K562 (cell line): ENCODE results near the gene SCIN. TPM values are rescaled to one million over a fixed set of nuclear protein-coding genes. Genes with fewer than 3 reads are reported as not detected.

Experiments
- CBX1 ChIP-seq: sonication (generic); IDR thresholded peaks from 2 replicates; pipeline ENCODE4 v1.6.1; 2016; ENCODE audit warnings: antibody characterized with exemption, low read depth, mild to moderate bottlenecking
- CHD1 ChIP-seq: fragments of 200-600 bp; sonication (generic); IDR thresholded peaks from one replicate; pipeline ENCODE4 v1.6.1; 2012; ENCODE audit warnings: mild to moderate bottlenecking, moderate library complexity, low read length, inconsistent platforms
- MYBL2 ChIP-seq, 2 experiments: fragments of 450-650 bp in 1 of 2; sonication (generic) in 1 of 2; formaldehyde crosslinking in 1 of 2; IDR thresholded peaks; 2 replicates each; pipeline versions ENCODE4 v1.6.1 to v1.8.1; 2017 to 2022; ENCODE audit warnings: borderline replicate concordance in 1 of 2, inconsistent platforms in 1 of 2, low read depth in 1 of 2, mild to moderate bottlenecking in 1 of 2, missing genetic modification reagents in 1 of 2, moderate library complexity in 1 of 2
- NFIC ChIP-seq: fragments of 450-650 bp; IDR thresholded peaks from 2 replicates; pipeline ENCODE4 v1.6.1; 2017; ENCODE audit warnings: mild to moderate bottlenecking, inconsistent platforms
- NFYB ChIP-seq: IDR thresholded peaks from 2 replicates; pipeline ENCODE4 v1.6.1; 2011; ENCODE audit warnings: mild to moderate bottlenecking, moderate library complexity; ENCODE audit not compliant: insufficient read length; ENCODE audit errors: extremely low read depth
- RAD51 ChIP-seq: fragments of 450-650 bp; IDR thresholded peaks from 2 replicates; pipeline ENCODE4 v1.7.1; 2016; ENCODE audit warnings: low read depth, mild to moderate bottlenecking, borderline replicate concordance
- RBM14 ChIP-seq: fragments of 200-400 bp; formaldehyde crosslinking; IDR thresholded peaks from 2 replicates; pipeline ENCODE4 v1.6.1; 2018; ENCODE audit warnings: low read depth, mild to moderate bottlenecking, low read length, moderate library complexity, borderline replicate concordance; ENCODE audit not compliant: insufficient read depth
- SMAD4 ChIP-seq: fragments of 250-450 bp; sonication (Bioruptor Pico); conservative IDR thresholded peaks from 2 replicates; pipeline ENCODE4 v1.8.0; 2021; ENCODE audit warnings: inconsistent platforms, mild to moderate bottlenecking, moderate library complexity
- SRF ChIP-seq, 2 experiments: fragments of 250-450, 450-650 bp in 1 of 2; sonication (Bioruptor Pico) in 1 of 2; sonication (generic) in 1 of 2; formaldehyde crosslinking; IDR thresholded peaks; 2 replicates each; pipeline versions ENCODE4 v1.5.0 to v1.5.1; 2020 to 2022; ENCODE audit warnings: mild to moderate bottlenecking in 1 of 2, missing genetic modification reagents in 1 of 2
- TAF9B ChIP-seq: fragments of 450-650 bp; IDR thresholded peaks from 2 replicates; pipeline ENCODE4 v1.6.1; 2018; ENCODE audit warnings: mild to moderate bottlenecking; ENCODE audit not compliant: partially characterized antibody
- ZNF24 ChIP-seq: fragments of 450-650 bp; IDR thresholded peaks from 2 replicates; pipeline ENCODE4 v1.6.1; 2016
- ZNF263 ChIP-seq: sonication (generic); formaldehyde crosslinking; IDR thresholded peaks from 2 replicates; pipeline ENCODE4 v1.8.0; 2022; ENCODE audit warnings: mild to moderate bottlenecking, missing genetic modification reagents, borderline replicate concordance
- ZNF316 ChIP-seq: fragments of 450-650 bp; IDR thresholded peaks from 2 replicates; pipeline ENCODE4 v1.6.1; 2016
- ZNF41 ChIP-seq: fragments of 250-450 bp; sonication (Bioruptor Pico); conservative IDR thresholded peaks from 2 replicates; pipeline ENCODE4 v1.4.0; 2020; ENCODE audit warnings: mild to moderate bottlenecking
- polyA plus RNA-seq, 8 experiments: library from polyadenylated mRNA; depleted of rRNA in 4 of 8; stranded (reverse) in 5 of 8; unstranded in 3 of 8; fragments of >200 nt; fragmentation: Nextera tagmentation in 2 of 8; fragmentation: Illumina TruSeq in 1 of 8; extraction: Ambion mirVana in 2 of 8; extraction: Trizol in 1 of 8; gene quantifications; 2 replicates each; pipeline versions ENCODE4 v1.2.1 to v1.2.3, GENCODE V29; 2011 to 2014; ENCODE audit warnings: inconsistent platforms in 1 of 8, missing spikeins in 1 of 8
- total RNA-seq, 7 experiments: library from RNA; depleted of rRNA in 6 of 7; stranded (reverse); fragments of >200 nt in 6 of 7; fragmentation: Illumina TruSeq in 2 of 7; extraction: Trizol in 2 of 7; gene quantifications; 2 replicates each; pipeline versions ENCODE4 v1.2.1 to v1.2.3, GENCODE V29; 2011 to 2021; ENCODE audit warnings: low replicate concordance in 1 of 7
- TF ChIP-seq, protein P1 (sequence below), 2 experiments: IDR thresholded peaks; 2 replicates each; pipeline ENCODE4 v1.6.1; 2011; ENCODE audit warnings: borderline replicate concordance in 1 of 2, control low read depth in 1 of 2, low read depth in 1 of 2, low read length in 1 of 2, mild to moderate bottlenecking in 1 of 2, mixed read lengths in 1 of 2, moderate library complexity in 1 of 2; ENCODE audit not compliant: insufficient read depth in 1 of 2, insufficient read length in 1 of 2, poor library complexity in 1 of 2, severe bottlenecking in 1 of 2; ENCODE audit errors: extremely low read depth in 1 of 2
- TF ChIP-seq, protein P2 (sequence below): fragments of 250-450 bp; sonication (Bioruptor Pico); IDR thresholded peaks from 2 replicates; pipeline ENCODE4 v1.5.0; 2021; ENCODE audit warnings: mild to moderate bottlenecking, moderate library complexity
- TF ChIP-seq, protein P3 (sequence below): sonication (generic); formaldehyde crosslinking; IDR thresholded peaks from 2 replicates; pipeline ENCODE4 v1.8.0; 2022; ENCODE audit warnings: missing genetic modification reagents, mild to moderate bottlenecking, moderate library complexity, borderline replicate concordance
- TF ChIP-seq, protein P4 (sequence below): fragments of 450-650 bp; IDR thresholded peaks from 2 replicates; pipeline ENCODE4 v1.6.1; 2016; ENCODE audit warnings: antibody characterized with exemption

Gene SCIN
- total and polyA plus RNA-seq, 9 of the 15 experiments (the other 6 are each of a cell fraction or from before 2014, with no cell fraction given) = 0.67 to 18.2 (median 10.6) TPM

DNA sequence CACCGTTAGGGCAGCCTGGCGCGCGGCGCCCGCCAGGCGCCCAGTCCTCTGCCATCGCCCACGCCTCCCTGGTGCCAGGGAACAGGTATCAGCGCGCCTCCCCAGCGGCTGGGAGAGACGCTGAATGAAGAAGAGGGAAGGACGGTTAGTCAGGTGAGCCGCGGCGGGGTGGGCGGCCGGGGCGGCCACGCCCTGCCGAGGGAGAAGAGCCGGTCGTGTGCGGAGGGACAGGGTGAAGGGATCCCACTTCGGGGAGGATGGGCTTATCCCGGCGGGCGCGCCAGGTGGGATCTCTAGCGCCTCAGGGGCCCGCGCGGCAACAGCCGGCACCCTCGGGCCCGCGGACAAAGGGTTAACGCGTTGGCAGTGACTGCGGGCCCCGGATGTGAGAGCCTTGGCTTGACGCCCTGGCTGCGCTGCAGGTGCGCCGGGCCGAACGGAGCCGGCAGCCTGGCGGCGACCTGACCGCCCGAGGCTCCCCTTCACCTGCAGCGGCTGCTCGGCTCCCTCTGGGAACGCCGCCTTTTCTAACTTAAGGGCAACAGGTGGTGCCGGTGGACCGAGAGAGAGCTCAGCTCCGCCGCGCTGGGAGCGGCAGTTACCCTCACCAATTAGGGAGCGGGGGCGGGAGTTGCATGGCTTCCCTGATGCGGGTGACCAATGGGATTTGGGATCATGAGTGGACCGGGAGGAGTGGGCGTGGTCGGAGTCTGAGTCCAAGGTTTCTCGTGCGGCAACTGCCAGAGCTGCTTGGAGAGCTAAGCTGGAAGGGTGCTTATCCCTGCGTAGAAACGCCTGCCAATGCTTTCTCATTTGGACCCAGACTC, 116.6 kb downstream of the SCIN start, which contains the start of gene ARL4A (continued):
- TF ChIP-seq, protein P1, sequence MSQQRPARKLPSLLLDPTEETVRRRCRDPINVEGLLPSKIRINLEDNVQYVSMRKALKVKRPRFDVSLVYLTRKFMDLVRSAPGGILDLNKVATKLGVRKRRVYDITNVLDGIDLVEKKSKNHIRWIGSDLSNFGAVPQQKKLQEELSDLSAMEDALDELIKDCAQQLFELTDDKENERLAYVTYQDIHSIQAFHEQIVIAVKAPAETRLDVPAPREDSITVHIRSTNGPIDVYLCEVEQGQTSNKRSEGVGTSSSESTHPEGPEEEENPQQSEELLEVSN (IDR thresholded peaks at IDR 0.05; ENCODE audit: borderline replicate concordance in 1 of 2, extremely low read depth in 1 of 2, insufficient read depth in 1 of 2, insufficient read length in 1 of 2, low read depth in 1 of 2, low read length in 1 of 2, poor library complexity in 1 of 2, severe bottlenecking in 1 of 2) = peak in 1 of 2 experiments; percentile 44
- TF ChIP-seq SRF (CRISPR knock-in tag; IDR thresholded peaks at IDR 0.05) (no peak; a peak in 1 of 4 replicates), RAD51 (no peak), CHD1 (peak; percentile 85), NFIC (peak; percentile 72), ZNF24 (peak; percentile 61; the same call in 1 of the 2 replicates), TAF9B (peak; percentile 99), ZNF41 (CRISPR knock-in tag) (no peak), ZNF316 (no peak), RBM14 (0 out of 2 replicates have a peak, but pooled peaks have one; percentile 28), CBX1 (no peak; the same call in none of the 2 replicates), MYBL2 (IDR thresholded peaks at IDR 0.05; ENCODE audit: low read depth) (peak; percentile 61; the same call in 1 of the 2 replicates), MYBL2 (CRISPR knock-in tag; IDR thresholded peaks at IDR 0.05; ENCODE audit: borderline replicate concordance) (no peak), ZNF263 (CRISPR knock-in tag) (0 out of 2 replicates have a peak, but pooled peaks have one; percentile 45), NFYB (peak; percentile 97), SMAD4 (peak; percentile 73)
- TF ChIP-seq, protein P2, sequence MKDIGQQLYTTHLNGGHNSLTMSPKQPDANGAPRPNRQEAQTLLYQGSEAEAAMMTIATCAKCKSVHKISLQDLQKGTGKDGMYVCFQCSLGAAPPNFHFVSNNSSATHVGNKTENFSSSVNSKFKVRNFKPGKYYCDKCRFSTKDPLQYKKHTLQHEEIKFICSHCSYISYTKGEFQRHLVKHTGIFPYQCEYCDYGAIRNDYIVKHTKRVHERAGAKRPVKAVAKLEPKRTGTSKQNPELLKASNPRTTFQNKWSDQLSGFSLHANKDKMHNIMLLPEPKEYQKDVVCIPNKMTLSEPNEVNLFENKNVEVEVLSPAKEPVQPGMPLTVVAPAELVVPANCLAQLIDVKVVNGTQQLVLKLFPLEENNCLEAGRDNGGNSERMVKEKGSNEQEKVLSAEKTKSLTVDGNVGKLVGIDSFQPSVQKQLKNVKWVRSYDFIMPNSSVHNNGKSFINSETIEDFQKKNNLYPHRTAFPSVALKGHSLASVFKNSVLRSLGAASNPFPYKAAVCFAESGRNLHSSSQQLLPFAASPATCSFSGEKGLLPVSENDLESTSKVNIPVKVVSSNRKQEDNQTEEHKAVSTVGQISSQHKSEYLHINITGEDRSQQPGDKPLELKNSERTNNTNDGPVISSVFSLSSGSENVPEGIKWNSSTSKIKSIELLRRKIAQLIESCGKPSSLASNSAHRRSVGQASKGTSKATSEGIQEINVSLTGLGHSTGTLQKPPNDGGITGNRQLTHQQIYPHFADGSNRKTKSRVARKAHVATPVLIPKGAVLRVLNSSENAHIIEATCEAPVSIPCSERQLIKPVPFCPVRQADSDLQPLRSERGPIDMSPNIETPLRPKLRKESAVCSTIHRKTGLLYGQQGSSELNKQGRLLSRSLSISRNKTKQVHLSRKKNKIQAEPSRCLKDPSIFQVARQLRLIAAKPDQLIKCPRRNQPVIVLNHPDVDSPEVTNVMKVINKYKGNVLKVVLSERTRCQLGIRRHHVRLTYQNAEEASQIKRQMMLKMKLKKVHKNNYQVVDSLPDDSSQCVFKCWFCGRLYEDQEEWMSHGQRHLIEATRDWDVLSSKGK (CRISPR knock-in tag) = no peak
- TF ChIP-seq, protein P3, sequence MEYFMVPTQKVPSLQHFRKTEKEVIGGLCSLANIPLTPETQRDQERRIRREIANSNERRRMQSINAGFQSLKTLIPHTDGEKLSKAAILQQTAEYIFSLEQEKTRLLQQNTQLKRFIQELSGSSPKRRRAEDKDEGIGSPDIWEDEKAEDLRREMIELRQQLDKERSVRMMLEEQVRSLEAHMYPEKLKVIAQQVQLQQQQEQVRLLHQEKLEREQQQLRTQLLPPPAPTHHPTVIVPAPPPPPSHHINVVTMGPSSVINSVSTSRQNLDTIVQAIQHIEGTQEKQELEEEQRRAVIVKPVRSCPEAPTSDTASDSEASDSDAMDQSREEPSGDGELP (CRISPR knock-in tag) = peak; percentile 91
- TF ChIP-seq, protein P4, sequence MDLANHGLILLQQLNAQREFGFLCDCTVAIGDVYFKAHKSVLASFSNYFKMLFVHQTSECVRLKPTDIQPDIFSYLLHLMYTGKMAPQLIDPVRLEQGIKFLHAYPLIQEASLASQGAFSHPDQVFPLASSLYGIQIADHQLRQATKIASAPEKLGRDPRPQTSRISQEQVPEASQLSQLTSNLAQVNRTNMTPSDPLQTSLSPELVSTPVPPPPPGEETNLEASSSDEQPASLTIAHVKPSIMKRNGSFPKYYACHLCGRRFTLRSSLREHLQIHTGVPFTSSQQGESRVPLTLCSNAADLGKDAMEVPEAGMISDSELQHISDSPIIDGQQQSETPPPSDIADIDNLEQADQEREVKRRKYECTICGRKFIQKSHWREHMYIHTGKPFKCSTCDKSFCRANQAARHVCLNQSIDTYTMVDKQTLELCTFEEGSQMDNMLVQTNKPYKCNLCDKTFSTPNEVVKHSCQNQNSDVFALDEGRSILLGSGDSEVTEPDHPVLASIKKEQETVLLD = no peak
